ENCODE data around the gene MCTP1. TPM values are rescaled to one million over a fixed set of nuclear protein-coding genes. Genes with fewer than 3 reads are reported as not detected.

MCTP1 gene
- polyA plus RNA-seq, 1 donor (not counting 4 experiments of a cell fraction or from before 2014, with no cell fraction given), result 4.9 TPM

DNA sequence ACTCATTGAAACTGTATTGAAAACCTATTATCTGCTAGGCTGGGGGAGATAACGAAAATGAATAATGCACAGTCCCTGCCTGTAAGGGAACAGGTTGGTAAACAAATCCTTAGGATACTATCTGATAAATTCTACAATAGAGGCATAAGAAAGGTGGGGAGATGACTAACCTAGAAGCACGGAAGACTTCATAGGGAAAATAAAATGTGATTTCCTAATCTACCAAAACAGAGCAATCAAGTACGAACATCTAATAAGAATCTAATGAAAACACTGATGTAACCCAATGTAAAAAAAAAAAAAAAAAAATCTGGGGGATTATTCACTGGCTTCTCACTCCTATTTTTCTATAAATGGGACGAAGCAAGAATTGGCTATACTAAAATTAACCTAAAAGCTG is 542.0 kb downstream of the MCTP1 start:
- no peak overlapping the region for H3K9ac ChIP-seq (ENCODE audit: control insufficient read depth, extremely low read depth, insufficient read depth, low read length)
- no peak overlapping the region for H3K4me3 ChIP-seq (ENCODE audit: control insufficient read depth in 2 of 3, extremely low read depth in 1 of 3, insufficient read depth in 2 of 3, low read depth in 1 of 3, low read length in 3 of 3)
- no peaks in the 10 kb centered on the region for H3K9me1 ChIP-seq (ENCODE audit: control insufficient read depth, extremely low read depth, insufficient read depth, low read length)
- no peaks in the 10 kb centered on the region for H3K79me2 ChIP-seq (ENCODE audit: control insufficient read depth, insufficient read depth, low read length)
- H3K9me3 ChIP-seq (ENCODE audit: control insufficient read depth, low read depth, low read length), result no peaks in the 10 kb centered on the region
- dilution Hi-C loops (cut with MboI; ENCODE audit: extremely low pct_ligation_motif_present, low sequenced_read_pairs), result no loop called here
- DNase-seq (ENCODE audit: low read depth, low spot score) (no peak), FAIRE-seq (no peak)
- H3K4me1 ChIP-seq (ENCODE audit: control insufficient read depth, extremely low read depth, insufficient read depth, low read length), result peaks cover 3% of the 10 kb centered on the region
- no peaks in the 10 kb centered on the region for H3K27me3 ChIP-seq (ENCODE audit: control insufficient read depth, extremely low read depth, insufficient read depth, low read length)
- H3K27ac ChIP-seq (ENCODE audit: control insufficient read depth, insufficient read depth, low read length), result no peak overlapping the region
- H3K4me2 ChIP-seq (ENCODE audit: control insufficient read depth, extremely low read depth, insufficient read depth, low read depth, low read length), result no peak overlapping the region
- H3K36me3 ChIP-seq (ENCODE audit: control insufficient read depth in 2 of 2, extremely low read depth in 1 of 2, insufficient read depth in 2 of 2, low read length in 2 of 2), result no peaks in the 10 kb centered on the region
- no peak for TF ChIP-seq EZH2 (IDR thresholded peaks at IDR 0.05; ENCODE audit: low read length)
- TF ChIP-seq, protein P1, sequence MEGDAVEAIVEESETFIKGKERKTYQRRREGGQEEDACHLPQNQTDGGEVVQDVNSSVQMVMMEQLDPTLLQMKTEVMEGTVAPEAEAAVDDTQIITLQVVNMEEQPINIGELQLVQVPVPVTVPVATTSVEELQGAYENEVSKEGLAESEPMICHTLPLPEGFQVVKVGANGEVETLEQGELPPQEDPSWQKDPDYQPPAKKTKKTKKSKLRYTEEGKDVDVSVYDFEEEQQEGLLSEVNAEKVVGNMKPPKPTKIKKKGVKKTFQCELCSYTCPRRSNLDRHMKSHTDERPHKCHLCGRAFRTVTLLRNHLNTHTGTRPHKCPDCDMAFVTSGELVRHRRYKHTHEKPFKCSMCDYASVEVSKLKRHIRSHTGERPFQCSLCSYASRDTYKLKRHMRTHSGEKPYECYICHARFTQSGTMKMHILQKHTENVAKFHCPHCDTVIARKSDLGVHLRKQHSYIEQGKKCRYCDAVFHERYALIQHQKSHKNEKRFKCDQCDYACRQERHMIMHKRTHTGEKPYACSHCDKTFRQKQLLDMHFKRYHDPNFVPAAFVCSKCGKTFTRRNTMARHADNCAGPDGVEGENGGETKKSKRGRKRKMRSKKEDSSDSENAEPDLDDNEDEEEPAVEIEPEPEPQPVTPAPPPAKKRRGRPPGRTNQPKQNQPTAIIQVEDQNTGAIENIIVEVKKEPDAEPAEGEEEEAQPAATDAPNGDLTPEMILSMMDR (optimal IDR thresholded peaks at IDR 0.05 in 1 of 3, IDR thresholded peaks at IDR 0.05 in 1 of 3, conservative IDR thresholded peaks at IDR 0.05 in 1 of 3; ENCODE audit: extremely low read depth in 1 of 3, insufficient read depth in 2 of 3, low read length in 3 of 3), result no peak
- no peak overlapping the region for H2AFZ ChIP-seq (ENCODE audit: control insufficient read depth, low read length)
- H4K20me1 ChIP-seq (ENCODE audit: control insufficient read depth, extremely low read depth, insufficient read depth, low read length), result no peaks in the 10 kb centered on the region

DNA sequence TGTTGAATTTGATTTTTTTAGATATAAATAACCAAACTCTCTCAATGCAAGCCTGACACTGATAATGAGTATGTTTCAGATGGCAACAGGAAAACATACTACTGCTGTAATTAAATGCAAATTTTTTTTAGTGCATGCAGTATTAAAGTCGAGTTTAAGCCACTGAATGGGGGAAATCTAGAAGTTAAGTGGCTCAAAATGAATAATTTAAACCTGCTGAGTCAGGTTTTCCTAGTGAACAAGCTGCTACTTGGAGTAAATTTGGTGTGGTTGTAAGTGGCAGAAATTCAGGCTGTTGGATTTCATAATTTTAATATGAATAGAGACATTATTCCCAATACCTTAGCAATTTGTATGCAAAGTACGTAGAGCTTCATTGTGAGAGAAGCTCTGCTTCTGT is 544.6 kb downstream of the MCTP1 start:
- DNase-seq (ENCODE audit: low read depth, low spot score) (no peak), FAIRE-seq (no peak)
- no peak overlapping the region for H3K9ac ChIP-seq (ENCODE audit: control insufficient read depth, extremely low read depth, insufficient read depth, low read length)
- H3K27ac ChIP-seq (ENCODE audit: control insufficient read depth, insufficient read depth, low read length), result no peak overlapping the region
- H3K79me2 ChIP-seq (ENCODE audit: control insufficient read depth, insufficient read depth, low read length), result no peaks in the 10 kb centered on the region
- no peak overlapping the region for H2AFZ ChIP-seq (ENCODE audit: control insufficient read depth, low read length)
- H3K27me3 ChIP-seq (ENCODE audit: control insufficient read depth, extremely low read depth, insufficient read depth, low read length), result no peaks in the 10 kb centered on the region
- H3K4me3 ChIP-seq (ENCODE audit: control insufficient read depth in 2 of 3, extremely low read depth in 1 of 3, insufficient read depth in 2 of 3, low read depth in 1 of 3, low read length in 3 of 3), result no peak overlapping the region
- no peaks in the 10 kb centered on the region for H4K20me1 ChIP-seq (ENCODE audit: control insufficient read depth, extremely low read depth, insufficient read depth, low read length)
- no peaks in the 10 kb centered on the region for H3K9me1 ChIP-seq (ENCODE audit: control insufficient read depth, extremely low read depth, insufficient read depth, low read length)
- no peaks in the 10 kb centered on the region for H3K9me3 ChIP-seq (ENCODE audit: control insufficient read depth, low read depth, low read length)
- no peak overlapping the region for H3K4me2 ChIP-seq (ENCODE audit: control insufficient read depth, extremely low read depth, insufficient read depth, low read depth, low read length)
- TF ChIP-seq EZH2 (IDR thresholded peaks at IDR 0.05; ENCODE audit: low read length), result no peak
- TF ChIP-seq, protein P1 (optimal IDR thresholded peaks at IDR 0.05 in 1 of 3, IDR thresholded peaks at IDR 0.05 in 1 of 3, conservative IDR thresholded peaks at IDR 0.05 in 1 of 3; ENCODE audit: extremely low read depth in 1 of 3, insufficient read depth in 2 of 3, low read length in 3 of 3), result no peak
- dilution Hi-C loops (cut with MboI; ENCODE audit: extremely low pct_ligation_motif_present, low sequenced_read_pairs), result no loop called here
- no peaks in the 10 kb centered on the region for H3K4me1 ChIP-seq (ENCODE audit: control insufficient read depth, extremely low read depth, insufficient read depth, low read length)
- no peaks in the 10 kb centered on the region for H3K36me3 ChIP-seq (ENCODE audit: control insufficient read depth in 2 of 2, extremely low read depth in 1 of 2, insufficient read depth in 2 of 2, low read length in 2 of 2)
